HG03469 (cell line): Measurements from ENCODE around the gene STOX2.
"Not testable (repeated sequence)": the region's sequence is repeated elsewhere in the genome, so short reads cannot be mapped to it uniquely, and the experiment has no call there.

Experiments used
- ATAC-seq: cut with Tn5 transposase; IDR thresholded peaks from one replicate; pipeline ENCODE4 v1.9.1; 2021; ENCODE audit warnings: mild to moderate bottlenecking, moderate library complexity, moderate number of reproducible peaks; ENCODE audit not compliant: unreplicated experiment

STOX2 gene

GRCh38 chr4:183935355-183936005, 30.4 kb downstream of the STOX2 start:
- no peak for ATAC-seq

DNA sequence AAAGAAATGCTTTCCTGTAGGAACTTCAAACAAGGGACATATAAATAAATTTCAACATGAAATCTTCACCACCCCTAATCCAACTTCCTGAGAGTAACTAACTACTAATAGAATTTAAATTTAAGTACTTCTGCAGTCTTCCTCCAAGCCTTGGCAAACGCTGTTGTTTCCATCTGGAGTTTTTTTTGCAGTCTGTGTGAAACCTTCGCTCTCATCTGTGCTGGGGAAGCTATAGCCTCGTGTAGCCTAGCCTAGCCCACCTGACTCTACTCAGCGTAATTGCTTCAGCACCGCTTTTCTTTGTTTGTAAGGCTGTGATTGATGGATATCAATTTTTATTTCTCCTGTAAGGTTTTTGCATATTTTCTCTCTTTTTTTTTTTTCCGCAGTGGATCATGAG, 30.9 kb downstream of the STOX2 start:
- ATAC-seq: no peak

- no peak for ATAC-seq
Observed at GRCh38 chr4:183936574-183937345, 31.7 kb downstream of the STOX2 start.

DNA sequence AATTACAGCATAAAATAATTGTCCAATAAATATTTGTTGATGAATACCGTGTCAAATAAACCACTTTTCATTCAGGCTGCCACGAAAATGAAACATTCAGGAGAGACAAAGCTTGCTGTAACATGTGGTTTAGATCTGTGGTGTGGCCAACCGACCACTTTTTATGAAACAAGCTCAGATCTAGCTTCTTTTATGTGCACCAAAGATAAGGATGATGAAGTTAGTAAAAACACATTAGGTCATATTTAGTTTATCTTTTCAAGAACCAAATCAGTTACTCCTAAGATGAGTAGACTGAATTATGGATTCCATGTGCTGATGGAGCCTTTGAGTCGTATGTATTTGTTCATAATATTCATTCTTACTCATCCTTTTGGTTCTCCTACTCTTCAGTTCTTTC, 35.8 kb downstream of the STOX2 start:
- no peak for ATAC-seq

DNA sequence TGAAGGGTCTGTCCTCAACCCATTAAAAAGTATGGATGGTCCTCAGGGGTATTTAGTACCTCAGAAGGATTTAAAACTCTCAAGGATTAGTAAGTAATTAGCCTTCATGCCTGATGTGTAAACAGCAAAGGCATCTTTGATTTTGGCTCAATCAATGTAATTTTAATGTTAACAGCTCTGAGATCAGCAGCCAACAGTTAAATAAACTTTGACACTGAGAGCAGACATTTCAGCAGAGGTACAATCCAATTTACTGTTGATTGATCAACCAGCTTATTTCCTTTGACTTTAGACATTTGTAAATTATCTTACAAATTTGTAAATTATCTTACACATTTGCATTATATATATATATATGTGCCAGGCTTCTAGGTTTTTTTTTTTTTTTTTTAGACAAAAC, 36.9 kb downstream of the STOX2 start:
- ATAC-seq: no peak

DNA sequence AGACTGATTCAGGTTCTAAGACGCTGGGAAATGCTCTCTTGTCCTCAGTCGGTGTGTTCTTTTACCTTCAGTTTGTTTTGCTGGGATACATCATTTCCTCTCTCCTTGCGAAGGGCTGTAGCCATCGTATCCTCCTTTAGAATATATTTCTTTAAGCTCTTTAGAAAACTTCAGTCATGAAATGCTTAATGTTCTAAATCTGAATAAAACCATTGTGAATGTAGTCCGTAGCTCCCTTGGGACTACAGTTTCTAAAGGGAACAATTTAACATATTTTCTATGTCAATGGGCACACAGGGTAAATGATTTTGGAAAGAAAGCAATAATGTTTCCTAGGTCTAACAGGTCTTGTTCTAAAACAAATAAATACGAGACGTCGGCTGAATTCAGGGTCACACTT, 40.6 kb downstream of the STOX2 start:
- ATAC-seq: no peak

DNA sequence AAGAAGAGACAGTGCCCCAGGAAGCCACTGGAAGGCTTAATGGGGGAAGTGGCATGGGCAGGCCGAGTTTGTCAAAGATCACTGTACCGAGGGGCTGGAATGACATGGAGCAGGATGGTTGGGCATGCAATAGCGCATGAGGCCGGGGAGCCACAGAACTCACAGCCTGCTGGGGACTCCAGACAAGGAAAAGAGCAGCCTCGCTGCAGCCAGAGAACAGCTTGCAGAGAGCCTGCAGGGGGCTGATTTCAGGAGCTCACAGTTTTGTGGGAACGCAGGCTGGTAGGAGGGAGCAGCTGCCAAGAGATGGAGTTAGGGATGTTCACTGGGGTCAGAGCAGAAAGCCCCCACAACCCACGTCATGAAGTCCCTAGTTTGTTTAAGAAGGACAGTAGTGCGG, 45.4 kb downstream of the STOX2 start:
- ATAC-seq: no peak

- not testable (repeated sequence) for ATAC-seq
Observed at GRCh38 chr4:183952652-183953051, 47.5 kb downstream of the STOX2 start.

DNA sequence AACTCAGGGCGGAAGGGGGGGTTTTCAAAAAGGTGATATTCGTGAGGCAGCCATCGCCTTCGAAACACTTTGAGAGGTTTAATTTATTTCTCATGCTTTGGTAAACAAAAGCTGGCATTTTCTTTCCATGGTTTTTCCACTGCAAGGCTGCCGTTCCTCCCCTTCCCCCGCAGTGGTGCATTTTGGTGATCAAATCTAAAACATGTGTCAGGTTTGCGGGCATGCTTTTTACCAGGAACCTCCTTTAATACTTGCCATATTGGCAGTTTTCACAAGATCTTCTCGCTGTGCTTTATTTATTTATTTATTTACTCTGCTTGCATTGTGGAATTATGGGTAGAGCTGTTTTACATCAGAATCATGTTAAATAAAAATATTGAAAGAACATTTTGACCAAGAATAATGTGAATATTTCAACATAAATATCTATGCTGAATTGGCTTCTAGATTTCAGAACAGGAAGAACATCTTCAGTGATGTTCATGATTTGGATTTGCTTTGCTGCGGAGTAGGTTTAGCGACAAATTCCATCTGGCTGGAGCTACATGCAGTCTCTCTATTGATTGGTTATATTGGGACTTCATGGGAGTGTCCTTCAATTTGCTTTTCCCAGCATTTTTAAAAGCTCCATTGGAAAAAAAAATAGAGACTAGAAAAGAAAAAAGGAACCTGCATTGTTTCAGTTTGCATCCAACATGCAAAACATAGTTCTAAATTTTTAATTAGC, 54.4 kb downstream of the STOX2 start:
- no peak for ATAC-seq

GRCh38 chr4:183960046-183960420, 54.9 kb downstream of the STOX2 start:
- no peak for ATAC-seq

- no peak for ATAC-seq
Observed at GRCh38 chr4:183960962-183961541, 55.9 kb downstream of the STOX2 start.

DNA sequence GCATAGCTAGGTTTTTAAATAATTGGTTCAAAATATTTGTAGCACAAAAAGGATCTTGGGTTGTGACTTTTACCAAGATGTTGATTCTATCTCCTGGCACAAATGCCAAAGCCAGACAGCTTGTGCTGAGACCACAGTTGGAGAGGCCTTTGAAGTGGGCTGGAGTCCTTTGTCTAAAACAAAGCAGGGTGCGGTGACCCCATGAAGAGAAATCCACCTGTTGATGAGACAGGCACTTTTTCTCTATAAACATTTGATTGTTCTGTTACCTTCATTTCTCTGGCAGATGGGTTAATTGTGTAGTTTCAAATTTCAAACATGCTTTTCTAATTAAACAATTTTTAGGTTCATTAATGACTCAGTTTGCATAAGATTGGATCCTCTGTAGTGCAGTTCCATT, 56.7 kb downstream of the STOX2 start:
- no peak for ATAC-seq

DNA sequence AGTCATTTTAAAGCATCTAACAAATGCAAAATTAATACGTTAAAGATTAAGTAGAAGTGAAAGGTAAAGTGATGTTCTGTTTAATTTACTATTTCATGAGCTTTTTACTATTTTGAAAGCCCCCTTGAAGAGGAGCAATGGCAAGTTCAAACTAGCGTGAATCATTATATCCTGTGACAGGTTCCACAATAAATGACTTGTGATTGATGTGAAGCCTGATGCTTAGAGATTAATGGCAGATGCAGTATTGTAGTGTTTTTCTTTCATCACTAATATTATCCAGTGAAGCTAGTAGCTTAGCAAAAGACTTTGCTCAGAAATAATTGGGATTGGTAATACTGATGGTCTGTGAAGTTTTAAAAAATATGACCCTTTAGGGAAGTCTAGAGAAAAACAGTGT, 57.3 kb downstream of the STOX2 start:
- no peak for ATAC-seq

DNA sequence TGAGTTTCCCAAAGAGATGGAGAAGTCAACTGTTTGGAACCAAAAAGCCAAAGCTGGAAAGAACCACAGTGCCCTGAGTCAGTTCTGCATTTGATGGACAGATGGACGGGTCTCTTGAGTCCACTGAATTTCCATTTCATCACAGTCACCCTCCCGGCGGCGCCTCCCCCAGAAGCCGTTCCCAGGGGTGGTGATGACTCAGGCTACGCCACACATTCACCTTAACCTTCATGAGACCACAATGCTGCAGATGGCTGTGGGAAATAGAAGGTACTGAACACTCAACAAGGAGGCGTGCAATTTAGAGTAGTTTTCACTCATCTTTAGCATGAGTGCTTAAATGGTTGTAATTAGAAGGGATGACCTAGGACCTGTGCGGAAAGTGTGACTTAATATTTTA, 61.3 kb downstream of the STOX2 start:
- ATAC-seq: no peak

GRCh38 chr4:183967266-183967665, 62.2 kb downstream of the STOX2 start:
- no peak for ATAC-seq

DNA sequence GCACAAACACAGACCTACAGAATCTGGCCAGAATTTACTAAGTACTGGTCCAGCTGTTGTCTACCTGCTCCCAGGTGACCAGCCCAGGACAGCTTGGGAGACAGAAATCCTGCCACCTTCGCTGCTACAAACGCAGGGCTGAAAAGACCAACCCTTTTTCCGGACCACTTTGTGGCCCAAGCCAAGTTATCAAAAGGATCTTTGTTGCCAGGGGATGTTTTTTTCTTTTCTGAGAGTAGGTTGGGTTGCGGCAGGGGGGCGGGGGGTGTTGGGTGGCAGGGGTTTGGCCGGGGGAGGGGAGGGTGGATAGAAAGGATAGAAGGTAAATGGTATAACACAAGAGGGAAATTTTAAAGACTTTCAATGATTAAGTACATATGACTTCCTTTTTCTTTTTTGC, 63.4 kb downstream of the STOX2 start:
- ATAC-seq: no peak

GRCh38 chr4:183968931-183969330, 63.8 kb downstream of the STOX2 start:
- ATAC-seq: no peak

DNA sequence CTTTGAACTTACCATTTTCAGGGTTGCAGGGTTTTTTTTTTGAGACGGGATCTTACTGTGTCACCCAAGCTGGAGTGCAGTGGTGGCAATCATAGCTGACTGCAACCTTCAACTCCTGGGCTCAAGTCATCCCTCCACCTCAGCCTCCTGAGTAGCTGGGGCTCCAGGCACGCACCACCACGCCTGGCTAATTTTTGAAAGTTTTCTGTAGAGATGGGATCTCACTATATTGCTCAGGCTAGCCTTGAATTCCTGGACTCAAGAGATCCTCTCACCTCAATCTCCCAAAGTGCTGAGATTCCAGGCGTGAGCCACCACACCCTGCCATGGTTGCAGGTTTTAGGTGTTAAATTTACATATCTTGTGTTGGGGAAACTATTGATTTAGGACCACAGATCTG, 64.5 kb downstream of the STOX2 start:
- ATAC-seq: no peak

DNA sequence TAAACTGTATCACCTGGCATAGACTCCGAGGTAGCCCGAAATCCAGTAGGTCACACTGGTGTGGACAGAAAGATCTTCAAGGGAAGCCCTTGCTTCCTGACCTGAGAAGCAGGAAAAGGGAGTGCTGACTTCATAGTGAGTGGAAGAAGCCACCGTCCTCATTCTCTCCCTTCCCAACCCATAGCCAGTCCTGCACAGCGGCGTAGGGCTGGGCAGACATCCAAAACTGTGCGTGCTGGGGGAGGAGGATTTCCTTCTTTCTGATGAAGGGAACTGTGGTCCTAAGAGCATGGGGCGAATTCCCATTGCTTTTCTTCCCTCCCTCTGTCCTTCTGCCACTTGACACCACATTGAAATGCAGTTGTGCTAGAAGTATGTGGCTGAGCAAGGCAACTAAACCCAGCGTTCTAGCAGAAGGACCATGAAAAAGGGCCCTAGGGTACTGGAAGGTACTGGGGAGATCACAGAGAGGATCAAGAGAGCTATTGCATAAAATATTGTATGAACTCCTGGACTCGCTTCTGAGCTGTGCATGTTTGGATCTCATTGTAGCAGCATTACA, 66.9 kb downstream of the STOX2 start:
- ATAC-seq: no peak

GRCh38 chr4:183977707-183978106, 72.6 kb downstream of the STOX2 start:
- no peak for ATAC-seq

DNA sequence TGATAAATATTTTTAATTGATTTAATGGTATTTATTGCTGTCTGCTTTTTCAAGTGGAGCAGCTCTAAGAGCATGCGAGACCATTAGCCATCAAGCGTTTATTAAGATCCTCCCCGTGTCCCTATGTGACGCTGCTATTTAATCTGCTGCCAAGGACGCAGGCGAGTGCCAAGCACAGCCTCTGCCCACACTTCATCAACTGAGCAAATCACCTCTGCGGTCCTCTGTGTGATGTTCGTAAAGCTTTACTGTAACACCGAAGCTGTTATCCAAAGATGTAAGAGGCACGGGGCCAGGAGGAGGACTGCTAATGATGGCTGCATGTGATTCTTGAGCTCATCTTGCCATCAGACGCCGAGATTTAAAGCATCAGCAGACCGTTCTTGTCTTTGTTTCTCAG, 79.5 kb downstream of the STOX2 start:
- no peak for ATAC-seq
